ELR (cell line): ENCODE measurements around the gene NCK2.

Source experiments
- DNase-seq: peaks from one replicate; pipeline ENCODE4 v3.0.0-alpha.2; 2015; ENCODE audit warnings: low read depth

Gene NCK2

DNA sequence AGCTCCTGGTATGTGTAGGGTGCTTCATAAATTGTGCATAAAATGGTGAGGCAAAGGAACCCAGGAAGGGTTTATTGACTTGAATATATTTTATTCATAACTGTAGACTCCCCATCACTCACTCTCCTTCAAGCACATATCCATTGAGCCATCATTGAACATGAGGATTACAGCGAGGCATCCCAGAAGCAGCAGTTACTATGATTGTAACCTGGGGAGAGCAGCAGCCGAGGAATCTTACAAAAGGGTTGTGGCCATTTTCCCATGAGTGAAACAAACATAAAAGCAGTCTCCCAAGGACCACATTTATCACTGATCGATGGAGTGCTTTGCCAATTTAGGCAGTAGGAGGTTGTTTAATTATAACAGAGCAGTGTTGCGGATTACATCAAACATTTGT is 183.4 kb downstream of the NCK2 start:
- DNase-seq: no peak

DNA sequence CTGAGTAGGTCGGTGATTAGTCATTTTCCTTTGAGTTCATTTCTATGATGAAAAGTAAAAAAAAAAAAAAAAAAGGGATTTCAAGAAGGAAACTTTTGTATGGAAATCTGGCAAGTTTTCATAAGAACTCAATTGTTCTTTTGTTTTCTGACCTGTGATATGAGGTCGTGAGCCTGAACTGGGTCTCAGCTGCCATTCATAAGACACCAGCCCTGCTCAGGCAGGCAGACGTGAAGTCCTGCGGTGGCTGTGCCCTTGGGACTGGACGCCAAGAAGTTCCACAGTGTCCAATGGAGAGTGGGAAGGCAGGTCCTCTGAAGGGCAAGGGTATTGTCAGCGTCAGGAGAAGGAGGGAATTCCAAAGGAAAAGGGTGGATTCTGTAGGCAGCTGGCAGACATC is 183.9 kb downstream of the NCK2 start:
- DNase-seq: no peak

DNA sequence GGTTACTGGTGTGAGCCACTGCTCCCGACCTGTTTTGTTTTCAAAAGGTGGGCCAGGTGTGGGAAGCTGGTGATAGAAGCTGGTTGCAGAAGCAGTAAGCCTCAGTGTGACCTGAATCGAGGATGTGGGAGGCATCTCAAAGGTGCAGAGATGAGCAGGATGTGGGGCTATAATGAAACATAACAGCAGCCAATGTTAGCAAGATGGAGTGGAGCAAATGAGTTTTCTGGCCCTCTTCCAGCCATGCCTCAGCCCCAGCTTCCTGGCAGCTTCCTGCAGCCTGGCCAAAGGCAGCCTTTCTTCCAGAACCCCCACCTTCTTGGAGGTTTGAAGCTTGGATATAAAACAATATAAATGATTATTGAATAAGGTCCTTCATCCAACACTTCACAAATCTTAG is 184.8 kb downstream of the NCK2 start:
- DNase-seq: no peak

DNA sequence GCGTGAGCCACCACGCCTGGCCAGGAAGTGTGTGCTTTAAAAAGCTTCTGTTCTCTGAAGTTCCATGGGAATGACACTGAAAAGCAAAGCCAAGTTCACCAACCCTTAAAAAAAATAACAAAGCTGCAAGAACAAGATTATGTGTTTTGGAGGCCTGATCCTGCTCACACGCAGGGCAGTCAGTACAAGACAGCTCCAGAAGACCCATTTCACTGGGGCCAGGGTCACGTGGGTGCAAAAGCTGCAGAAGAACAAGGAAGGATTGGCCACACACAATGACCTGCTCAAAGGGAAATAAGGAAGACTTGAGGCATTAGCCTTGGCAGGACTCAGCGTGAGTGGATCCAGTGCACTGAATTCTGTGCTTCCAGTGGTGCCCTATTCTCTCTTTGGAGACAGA is 187.9 kb downstream of the NCK2 start:
- DNase-seq: no peak

DNA sequence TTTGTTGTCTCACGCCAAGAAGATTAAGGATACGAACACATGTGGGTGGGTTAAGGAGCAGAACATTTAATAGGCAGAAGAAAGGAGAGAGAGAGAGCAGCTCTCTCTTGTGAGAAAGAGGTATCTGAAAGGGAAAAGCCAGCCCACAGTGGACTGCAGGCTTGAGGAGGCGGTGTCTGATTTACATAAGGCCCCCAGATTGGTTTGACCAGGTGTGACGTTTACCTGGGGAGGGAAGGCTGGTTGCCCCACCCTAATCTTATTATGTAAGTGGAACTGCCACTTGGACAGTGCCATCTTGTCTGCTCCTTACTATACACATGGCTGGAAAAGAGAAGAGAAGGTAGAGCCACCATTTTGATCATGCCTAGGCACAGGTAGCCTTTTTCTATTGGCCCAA is 189.2 kb downstream of the NCK2 start:
- DNase-seq: no peak

DNA sequence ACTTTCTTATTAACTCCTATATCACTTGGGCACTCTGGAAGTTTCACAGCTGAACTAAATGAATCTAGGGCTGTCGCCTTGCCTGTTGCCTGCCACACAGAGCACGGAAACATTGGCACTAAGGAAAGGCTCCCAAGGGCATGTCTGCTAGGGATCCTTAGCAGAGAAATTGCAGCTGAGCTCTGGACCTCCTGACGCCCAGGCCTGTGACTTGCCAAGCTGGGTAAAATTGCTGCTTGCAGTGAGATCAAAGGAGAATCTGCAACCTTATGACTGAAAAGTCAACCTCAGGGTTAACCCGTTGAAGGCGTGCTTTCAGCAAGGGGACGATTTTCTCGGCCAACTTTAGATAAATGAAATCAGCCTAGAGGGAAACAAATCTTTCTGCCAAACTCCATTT is 189.8 kb downstream of the NCK2 start:
- no peak for DNase-seq

DNA sequence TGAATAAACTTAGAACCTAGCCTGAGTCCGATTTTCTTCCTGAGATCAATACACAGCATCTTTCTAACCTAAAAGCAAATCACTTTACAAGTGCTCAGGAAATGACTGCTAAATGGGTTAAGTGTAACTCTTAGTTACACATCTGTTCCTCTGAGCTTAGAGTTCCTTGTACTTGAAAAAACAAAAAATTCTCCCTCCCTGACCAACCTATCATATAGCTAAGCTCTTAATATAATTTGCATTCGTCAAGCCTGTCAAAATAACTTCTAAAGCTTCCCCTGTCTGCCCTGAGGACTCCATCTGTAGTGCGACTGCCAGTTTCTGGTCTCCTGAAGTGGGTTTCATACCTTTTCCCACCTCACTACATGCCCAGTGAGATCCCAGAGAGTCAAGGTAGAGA is 190.4 kb downstream of the NCK2 start:
- DNase-seq: no peak

DNA sequence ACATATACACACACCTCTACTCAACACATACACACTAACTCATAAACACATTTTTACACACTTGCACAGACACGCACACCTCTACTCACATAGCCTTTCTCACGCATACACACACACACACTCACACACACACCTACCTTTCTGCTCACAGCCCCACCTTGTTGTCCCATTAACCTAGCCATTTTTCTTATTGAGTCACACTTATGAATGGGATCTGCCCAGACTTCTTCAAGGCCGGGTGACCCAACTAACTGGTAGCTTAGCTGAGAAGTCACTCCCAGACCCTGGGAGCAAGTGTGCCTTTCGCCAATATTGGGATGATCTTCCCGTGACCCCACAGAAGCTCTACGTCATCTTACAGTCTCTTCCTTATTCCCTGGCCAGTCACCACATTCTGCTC is 192.2 kb downstream of the NCK2 start:
- DNase-seq: no peak

DNA sequence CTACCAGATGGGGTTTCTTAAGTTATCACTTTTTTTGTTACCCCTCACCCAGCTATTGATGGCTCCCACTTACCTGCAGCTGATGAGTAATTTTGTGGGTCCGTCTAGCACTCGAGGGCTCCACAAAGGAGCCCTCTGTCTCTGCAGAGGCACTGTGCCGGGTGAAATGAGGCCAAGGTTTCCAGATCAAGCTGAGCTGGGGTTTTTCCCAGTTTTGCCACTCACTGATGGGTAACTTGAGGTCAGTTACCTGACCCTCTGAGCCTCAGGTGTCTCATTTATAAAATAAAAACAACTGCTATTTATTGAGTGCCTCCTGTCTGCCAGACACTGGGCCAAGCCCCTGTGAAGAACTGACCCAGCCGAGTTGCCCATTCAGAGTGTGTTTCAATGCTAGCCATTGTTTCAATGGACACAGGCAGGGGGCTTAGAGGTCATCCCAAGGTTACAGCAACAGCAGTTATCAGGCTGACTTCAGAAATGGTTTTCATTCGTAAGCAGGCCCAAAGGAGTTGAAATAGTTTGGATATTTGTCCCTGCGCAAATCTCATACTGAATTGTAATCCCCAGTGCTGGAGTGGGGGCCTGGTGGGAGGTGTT is 192.9 kb downstream of the NCK2 start:
- no peak for DNase-seq
